Measurements from ENCODE around the gene NFKBIE. TPM values are rescaled to one million over a fixed set of nuclear protein-coding genes. Genes with fewer than 3 reads are reported as not detected.

The NFKBIE gene
- total and polyA plus RNA-seq, 2 of the 13 experiments (the other 11 are each of a cell fraction or from before 2014, with no cell fraction given): 6.7 to 14.5 TPM

DNA sequence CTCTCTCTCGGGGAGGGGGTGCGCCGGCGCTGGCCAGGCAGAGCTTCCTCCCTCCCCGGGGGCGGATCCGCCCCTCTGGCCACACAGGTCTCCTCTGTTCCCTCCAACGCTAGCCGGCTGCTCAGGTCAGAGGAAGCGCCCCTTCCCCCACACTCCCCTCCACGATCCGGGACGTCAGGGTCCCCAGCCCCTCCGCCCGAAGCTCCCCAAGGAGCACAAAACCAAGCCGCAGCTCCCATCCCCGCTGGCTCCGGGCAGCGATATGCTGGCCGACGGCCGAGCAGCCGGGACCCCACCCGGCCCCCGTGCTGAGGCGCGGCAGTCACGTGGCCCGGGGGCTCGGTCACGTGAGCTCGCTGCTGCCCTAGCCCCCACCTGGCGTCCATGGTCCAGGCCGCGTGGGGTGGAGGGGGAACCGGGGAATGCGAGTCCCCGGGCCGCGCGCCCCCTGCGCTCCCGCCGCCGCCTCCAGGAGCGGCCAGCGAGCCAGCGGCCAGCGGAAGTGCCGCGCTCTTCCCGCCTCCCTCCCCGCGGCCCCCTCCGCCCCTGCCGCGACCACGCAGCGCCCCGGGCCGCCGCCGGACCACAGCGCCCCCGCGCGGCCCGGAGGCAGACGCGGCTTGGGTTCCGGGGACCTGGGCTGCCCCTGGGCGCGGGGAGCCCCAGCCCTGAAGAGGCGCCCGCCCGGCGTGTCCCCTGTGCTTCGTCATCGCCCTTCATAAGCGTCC is 8.2 kb downstream of the NFKBIE start, which contains the start of gene SLC35B2 (continued):
- TF ChIP-seq, protein P1, sequence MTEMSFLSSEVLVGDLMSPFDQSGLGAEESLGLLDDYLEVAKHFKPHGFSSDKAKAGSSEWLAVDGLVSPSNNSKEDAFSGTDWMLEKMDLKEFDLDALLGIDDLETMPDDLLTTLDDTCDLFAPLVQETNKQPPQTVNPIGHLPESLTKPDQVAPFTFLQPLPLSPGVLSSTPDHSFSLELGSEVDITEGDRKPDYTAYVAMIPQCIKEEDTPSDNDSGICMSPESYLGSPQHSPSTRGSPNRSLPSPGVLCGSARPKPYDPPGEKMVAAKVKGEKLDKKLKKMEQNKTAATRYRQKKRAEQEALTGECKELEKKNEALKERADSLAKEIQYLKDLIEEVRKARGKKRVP (CRISPR knock-in tag; IDR thresholded peaks at IDR 0.05): no peak
- TF ChIP-seq ZNF660 (CRISPR knock-in tag; IDR thresholded peaks at IDR 0.05; ENCODE audit: borderline replicate concordance, low read depth) (no peak), ZNF333 (CRISPR knock-in tag; IDR thresholded peaks at IDR 0.05; ENCODE audit: borderline replicate concordance) (0 out of 2 replicates have a peak, but pooled peaks have one; percentile 13), MYC (CRISPR knock-in tag; IDR thresholded peaks at IDR 0.05; ENCODE audit: borderline replicate concordance) (peak; percentile 96), ZSCAN30 (CRISPR knock-in tag; IDR thresholded peaks at IDR 0.05) (peak; percentile 86; the same call in 1 of the 2 replicates), ZNF749 (CRISPR knock-in tag; IDR thresholded peaks at IDR 0.05; ENCODE audit: borderline replicate concordance) (peak; percentile 31), ZNF207 (IDR thresholded peaks at IDR 0.05; ENCODE audit: borderline replicate concordance) (no peak), MTF2 (CRISPR knock-in tag; IDR thresholded peaks at IDR 0.05; ENCODE audit: borderline replicate concordance) (peak; percentile 97; the same call in 1 of the 2 replicates), ZNF260 (CRISPR knock-in tag; IDR thresholded peaks at IDR 0.05; ENCODE audit: borderline replicate concordance, low read depth) (peak; percentile 87; the same call in 1 of the 2 replicates), AGO2 (optimal IDR thresholded peaks at IDR 0.05; ENCODE audit: low read depth, low read length) (peak; percentile 97)
- TF ChIP-seq, protein P2, sequence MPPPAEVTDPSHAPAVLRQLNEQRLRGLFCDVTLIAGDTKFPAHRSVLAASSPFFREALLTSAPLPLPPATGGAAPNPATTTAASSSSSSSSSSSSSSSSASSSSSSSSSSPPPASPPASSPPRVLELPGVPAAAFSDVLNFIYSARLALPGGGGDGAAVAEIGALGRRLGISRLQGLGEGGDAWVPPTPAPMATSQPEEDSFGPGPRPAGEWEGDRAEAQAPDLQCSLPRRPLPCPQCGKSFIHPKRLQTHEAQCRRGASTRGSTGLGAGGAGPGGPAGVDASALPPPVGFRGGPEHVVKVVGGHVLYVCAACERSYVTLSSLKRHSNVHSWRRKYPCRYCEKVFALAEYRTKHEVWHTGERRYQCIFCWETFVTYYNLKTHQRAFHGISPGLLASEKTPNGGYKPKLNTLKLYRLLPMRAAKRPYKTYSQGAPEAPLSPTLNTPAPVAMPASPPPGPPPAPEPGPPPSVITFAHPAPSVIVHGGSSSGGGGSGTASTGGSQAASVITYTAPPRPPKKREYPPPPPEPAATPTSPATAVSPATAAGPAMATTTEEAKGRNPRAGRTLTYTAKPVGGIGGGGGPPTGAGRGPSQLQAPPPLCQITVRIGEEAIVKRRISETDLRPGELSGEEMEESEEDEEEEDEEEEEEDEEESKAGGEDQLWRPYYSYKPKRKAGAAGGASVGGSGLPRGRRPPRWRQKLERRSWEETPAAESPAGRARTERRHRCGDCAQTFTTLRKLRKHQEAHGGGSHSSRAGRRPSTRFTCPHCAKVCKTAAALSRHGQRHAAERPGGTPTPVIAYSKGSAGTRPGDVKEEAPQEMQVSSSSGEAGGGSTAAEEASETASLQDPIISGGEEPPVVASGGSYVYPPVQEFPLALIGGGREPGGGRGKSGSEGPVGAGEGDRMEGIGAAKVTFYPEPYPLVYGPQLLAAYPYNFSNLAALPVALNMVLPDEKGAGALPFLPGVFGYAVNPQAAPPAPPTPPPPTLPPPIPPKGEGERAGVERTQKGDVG (CRISPR knock-in tag; IDR thresholded peaks at IDR 0.05; ENCODE audit: borderline replicate concordance): 0 out of 2 replicates have a peak, but pooled peaks have one; percentile 31
- TF ChIP-seq, protein P3, sequence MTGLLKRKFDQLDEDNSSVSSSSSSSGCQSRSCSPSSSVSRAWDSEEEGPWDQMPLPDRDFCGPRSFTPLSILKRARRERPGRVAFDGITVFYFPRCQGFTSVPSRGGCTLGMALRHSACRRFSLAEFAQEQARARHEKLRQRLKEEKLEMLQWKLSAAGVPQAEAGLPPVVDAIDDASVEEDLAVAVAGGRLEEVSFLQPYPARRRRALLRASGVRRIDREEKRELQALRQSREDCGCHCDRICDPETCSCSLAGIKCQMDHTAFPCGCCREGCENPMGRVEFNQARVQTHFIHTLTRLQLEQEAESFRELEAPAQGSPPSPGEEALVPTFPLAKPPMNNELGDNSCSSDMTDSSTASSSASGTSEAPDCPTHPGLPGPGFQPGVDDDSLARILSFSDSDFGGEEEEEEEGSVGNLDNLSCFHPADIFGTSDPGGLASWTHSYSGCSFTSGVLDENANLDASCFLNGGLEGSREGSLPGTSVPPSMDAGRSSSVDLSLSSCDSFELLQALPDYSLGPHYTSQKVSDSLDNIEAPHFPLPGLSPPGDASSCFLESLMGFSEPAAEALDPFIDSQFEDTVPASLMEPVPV (CRISPR knock-in tag; IDR thresholded peaks at IDR 0.05): peak; percentile 91; the same call in 1 of the 2 replicates
- TF ChIP-seq, protein P4, sequence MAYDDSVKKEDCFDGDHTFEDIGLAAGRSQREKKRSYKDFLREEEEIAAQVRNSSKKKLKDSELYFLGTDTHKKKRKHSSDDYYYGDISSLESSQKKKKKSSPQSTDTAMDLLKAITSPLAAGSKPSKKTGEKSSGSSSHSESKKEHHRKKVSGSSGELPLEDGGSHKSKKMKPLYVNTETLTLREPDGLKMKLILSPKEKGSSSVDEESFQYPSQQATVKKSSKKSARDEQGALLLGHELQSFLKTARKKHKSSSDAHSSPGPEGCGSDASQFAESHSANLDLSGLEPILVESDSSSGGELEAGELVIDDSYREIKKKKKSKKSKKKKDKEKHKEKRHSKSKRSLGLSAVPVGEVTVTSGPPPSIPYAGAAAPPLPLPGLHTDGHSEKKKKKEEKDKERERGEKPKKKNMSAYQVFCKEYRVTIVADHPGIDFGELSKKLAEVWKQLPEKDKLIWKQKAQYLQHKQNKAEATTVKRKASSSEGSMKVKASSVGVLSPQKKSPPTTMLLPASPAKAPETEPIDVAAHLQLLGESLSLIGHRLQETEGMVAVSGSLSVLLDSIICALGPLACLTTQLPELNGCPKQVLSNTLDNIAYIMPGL (CRISPR knock-in tag; IDR thresholded peaks at IDR 0.05; ENCODE audit: borderline replicate concordance in 1 of 2, low read depth in 1 of 2): peak; percentile 73 to 97; a peak in 3 of 4 replicates
- TF ChIP-seq, protein P5, sequence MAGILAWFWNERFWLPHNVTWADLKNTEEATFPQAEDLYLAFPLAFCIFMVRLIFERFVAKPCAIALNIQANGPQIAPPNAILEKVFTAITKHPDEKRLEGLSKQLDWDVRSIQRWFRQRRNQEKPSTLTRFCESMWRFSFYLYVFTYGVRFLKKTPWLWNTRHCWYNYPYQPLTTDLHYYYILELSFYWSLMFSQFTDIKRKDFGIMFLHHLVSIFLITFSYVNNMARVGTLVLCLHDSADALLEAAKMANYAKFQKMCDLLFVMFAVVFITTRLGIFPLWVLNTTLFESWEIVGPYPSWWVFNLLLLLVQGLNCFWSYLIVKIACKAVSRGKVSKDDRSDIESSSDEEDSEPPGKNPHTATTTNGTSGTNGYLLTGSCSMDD (CRISPR knock-in tag; IDR thresholded peaks at IDR 0.05): no peak
- TF ChIP-seq, protein P6, sequence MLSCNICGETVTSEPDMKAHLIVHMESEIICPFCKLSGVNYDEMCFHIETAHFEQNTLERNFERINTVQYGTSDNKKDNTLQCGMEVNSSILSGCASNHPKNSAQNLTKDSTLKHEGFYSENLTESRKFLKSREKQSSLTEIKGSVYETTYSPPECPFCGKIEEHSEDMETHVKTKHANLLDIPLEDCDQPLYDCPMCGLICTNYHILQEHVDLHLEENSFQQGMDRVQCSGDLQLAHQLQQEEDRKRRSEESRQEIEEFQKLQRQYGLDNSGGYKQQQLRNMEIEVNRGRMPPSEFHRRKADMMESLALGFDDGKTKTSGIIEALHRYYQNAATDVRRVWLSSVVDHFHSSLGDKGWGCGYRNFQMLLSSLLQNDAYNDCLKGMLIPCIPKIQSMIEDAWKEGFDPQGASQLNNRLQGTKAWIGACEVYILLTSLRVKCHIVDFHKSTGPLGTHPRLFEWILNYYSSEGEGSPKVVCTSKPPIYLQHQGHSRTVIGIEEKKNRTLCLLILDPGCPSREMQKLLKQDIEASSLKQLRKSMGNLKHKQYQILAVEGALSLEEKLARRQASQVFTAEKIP (CRISPR knock-in tag; IDR thresholded peaks at IDR 0.05; ENCODE audit: borderline replicate concordance): no peak

All from HepG2 (cell line).